ENCODE data around the gene ADAP2. TPM values are rescaled to one million over a fixed set of nuclear protein-coding genes. Genes with fewer than 3 reads are reported as not detected.

ADAP2 gene
- polyA plus RNA-seq, 2 donors, result 1.2 to 2.4 TPM

DNA sequence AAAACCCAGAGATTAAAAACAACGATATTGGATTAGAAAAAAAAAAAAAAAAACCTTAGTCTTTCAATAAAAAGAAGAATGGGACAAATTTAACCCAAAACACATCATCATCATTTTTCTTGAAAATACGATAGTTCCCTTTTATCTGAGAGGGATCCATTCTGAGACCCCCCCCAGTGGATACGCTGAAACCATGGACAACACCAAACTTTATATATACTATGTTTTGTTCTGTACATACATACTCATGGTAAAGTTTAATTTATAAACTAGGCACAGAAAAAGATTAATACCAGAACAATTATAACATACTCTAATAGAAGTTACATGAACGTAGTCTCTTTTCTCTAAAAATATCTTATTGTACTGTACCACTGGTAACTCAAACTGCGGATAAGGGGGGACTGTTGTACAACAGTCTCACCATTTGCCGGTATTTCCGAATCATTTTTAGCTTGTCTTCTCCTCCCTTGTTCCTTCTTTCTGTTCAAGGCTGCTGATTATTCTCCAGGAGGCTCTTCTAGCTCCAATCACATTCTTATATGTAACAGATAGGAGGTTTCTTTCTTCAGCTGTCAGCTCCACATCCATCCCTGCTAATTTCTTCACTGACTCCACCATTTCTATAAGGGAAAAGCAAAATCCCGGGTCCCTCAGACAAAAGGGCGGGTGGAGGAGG lies 86.1 kb downstream of the ADAP2 start:
- Histone ChIP-seq H3K27ac (ENCODE audit: low read depth in 2 of 2, low read length in 1 of 2) (peak overlapping the region; percentile 82), H3K9me3 (ENCODE audit: control insufficient read depth in 2 of 2, insufficient read depth in 1 of 2, low read depth in 1 of 2, low read length in 1 of 2) (no peaks in the 10 kb centered on the region), H3K27me3 (ENCODE audit: control insufficient read depth in 1 of 2, insufficient read depth in 2 of 2, low read length in 2 of 2) (no peaks in the 10 kb centered on the region), H3K36me3 (ENCODE audit: control insufficient read depth in 2 of 2, insufficient read depth in 2 of 2, low read length in 1 of 2) (no peaks in the 10 kb centered on the region), H3K4me3 (ENCODE audit: low read depth in 1 of 2, low read length in 2 of 2) (peak overlapping the region; percentile 55 to 79), H3K4me1 (ENCODE audit: control insufficient read depth in 2 of 2, insufficient read depth in 2 of 2, low read length in 1 of 2) (no peaks in the 10 kb centered on the region)
- WGBS, 2 donors, result 66% methylated on average over 9 of the region's 9 CpGs

GRCh38 chr17:31008374-31009041 lies 86.8 kb downstream of the ADAP2 start:
- Histone ChIP-seq H3K9me3 (ENCODE audit: control insufficient read depth in 2 of 2, insufficient read depth in 1 of 2, low read depth in 1 of 2, low read length in 1 of 2) (no peaks in the 10 kb centered on the region), H3K36me3 (ENCODE audit: control insufficient read depth in 2 of 2, insufficient read depth in 2 of 2, low read length in 1 of 2) (no peaks in the 10 kb centered on the region), H3K4me3 (ENCODE audit: low read depth in 1 of 2, low read length in 2 of 2) (peak overlapping the region; percentile 55 to 79), H3K27me3 (ENCODE audit: control insufficient read depth in 1 of 2, insufficient read depth in 2 of 2, low read length in 2 of 2) (no peaks in the 10 kb centered on the region), H3K4me1 (ENCODE audit: control insufficient read depth in 2 of 2, insufficient read depth in 2 of 2, low read length in 1 of 2) (no peaks in the 10 kb centered on the region), H3K27ac (ENCODE audit: low read depth in 2 of 2, low read length in 1 of 2) (peak overlapping the region; percentile 82)
- 0 to 1% methylated on average over 64 to 65 of the region's 65 CpGs for WGBS, 2 donors

Other genes starting within 250 kb of the ADAP2 start
- gene CRLF3, start 97.3 kb upstream of the ADAP2 start, polyA plus RNA-seq, result 10 to 100 TPM in 1 of 2 donors, 1 to 10 TPM in 1; 9.3 to 10.9 TPM
- gene ATAD5, start 90.0 kb upstream of the ADAP2 start, polyA plus RNA-seq, result 1 to 10 TPM in 1 of 2 donors, under 1 TPM in 1; 0.99 to 1.1 TPM
- 1 to 10 TPM; 5.0 to 9.2 TPM for gene TEFM, start 15.7 kb upstream of the ADAP2 start, polyA plus RNA-seq
- 10 to 100 TPM; 14.9 to 17.9 TPM for gene RNF135, start 49.1 kb downstream of the ADAP2 start, polyA plus RNA-seq
- 1 to 10 TPM; 3.4 to 4.4 TPM for gene NF1, start 173.0 kb downstream of the ADAP2 start, polyA plus RNA-seq

Data from esophagus (tissue), 2 donors.